SH-SY5Y (cell line): ENCODE results near the gene PAGE2.

Source experiments
- GATA2 ChIP-seq: IDR thresholded peaks from 2 replicates; pipeline ENCODE4 v1.6.1; 2011; ENCODE audit warnings: mild to moderate bottlenecking, low read depth, low read length
- GATA3 ChIP-seq: IDR thresholded peaks from 2 replicates; pipeline ENCODE4 v1.6.1; 2011; ENCODE audit warnings: low read depth, mild to moderate bottlenecking, low read length, moderate library complexity

GRCh38 chrX:55135171-55135570, 46.4 kb downstream of the PAGE2 start:
- TF ChIP-seq GATA2 = no peak
- no peak for TF ChIP-seq GATA3
